ENCODE results near the gene RAB8A.
"Not testable (repeated sequence)": the region's sequence is repeated elsewhere in the genome, so short reads cannot be mapped to it uniquely, and the experiment has no call there.

RAB8A gene

DNA sequence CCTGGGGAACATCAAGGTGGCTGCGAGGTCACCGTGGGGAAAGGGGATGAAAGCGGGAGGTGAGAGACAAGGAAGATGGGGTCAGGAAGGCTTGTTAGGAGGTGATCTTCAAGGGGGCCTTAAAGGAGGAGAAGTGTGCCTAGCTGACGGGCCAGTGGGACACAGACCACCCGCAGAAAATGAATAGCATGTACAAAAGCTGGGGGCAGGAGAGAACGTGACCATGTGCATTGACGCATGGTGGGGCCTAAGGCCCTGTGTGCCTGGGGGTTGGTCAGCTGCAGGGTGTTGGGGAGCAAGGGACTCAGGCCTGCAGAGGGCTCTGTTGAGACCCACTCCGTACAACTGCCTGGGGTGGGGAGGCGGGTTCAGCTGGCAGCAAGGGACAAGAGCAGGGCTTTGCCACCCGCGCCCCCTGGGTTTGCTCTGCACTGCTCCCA, 5.9 kb downstream of the RAB8A start:
- ATAC-seq, result peak; percentile 49
- H3K27me3 Mint-ChIP-seq, result no peaks in the 10 kb centered on the region
- peak overlapping the region; percentile 72 for H3K4me3 Mint-ChIP-seq
- H3K36me3 Mint-ChIP-seq, result peaks cover 71% of the 10 kb centered on the region
- no peaks in the 10 kb centered on the region for H3K9me3 Mint-ChIP-seq
- H3K27ac Mint-ChIP-seq, result peak overlapping the region; percentile 100
- peaks cover 72% of the 10 kb centered on the region for H3K4me1 Mint-ChIP-seq

DNA sequence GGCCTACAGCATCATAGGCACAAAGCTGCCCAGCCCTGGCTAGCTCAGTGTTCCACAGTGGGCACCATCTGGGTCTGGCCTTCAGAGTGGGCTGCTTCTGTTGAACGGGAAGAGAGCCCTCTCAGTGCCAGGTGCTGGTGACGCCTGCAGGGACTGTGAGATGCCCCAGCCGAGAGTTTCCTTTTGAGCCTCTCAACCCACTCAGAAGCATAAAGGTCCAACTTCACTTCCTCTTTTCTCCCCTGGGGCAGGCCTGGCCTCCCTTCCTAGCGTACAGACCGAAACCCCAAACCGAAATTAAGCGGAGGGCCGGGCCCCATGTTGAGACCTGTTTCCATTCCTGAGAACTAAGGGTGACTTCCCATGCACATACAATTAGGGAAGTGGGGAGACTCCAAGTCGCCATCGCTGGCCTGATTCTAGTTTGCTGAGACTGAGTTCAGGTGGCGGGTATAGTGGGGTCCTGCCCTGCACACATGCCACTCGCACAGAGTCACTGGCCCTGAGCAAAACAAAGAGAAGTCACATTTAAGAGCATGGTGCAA, 6.9 kb downstream of the RAB8A start:
- Mint-ChIP-seq H3K36me3 (peaks cover 65% of the 10 kb centered on the region), H3K27ac (peak overlapping the region; percentile 100), H3K4me1 (peaks cover 66% of the 10 kb centered on the region), H3K9me3 (no peaks in the 10 kb centered on the region), H3K4me3 (peak overlapping the region; percentile 72), H3K27me3 (no peaks in the 10 kb centered on the region)
- peak; percentile 95 for ATAC-seq

DNA sequence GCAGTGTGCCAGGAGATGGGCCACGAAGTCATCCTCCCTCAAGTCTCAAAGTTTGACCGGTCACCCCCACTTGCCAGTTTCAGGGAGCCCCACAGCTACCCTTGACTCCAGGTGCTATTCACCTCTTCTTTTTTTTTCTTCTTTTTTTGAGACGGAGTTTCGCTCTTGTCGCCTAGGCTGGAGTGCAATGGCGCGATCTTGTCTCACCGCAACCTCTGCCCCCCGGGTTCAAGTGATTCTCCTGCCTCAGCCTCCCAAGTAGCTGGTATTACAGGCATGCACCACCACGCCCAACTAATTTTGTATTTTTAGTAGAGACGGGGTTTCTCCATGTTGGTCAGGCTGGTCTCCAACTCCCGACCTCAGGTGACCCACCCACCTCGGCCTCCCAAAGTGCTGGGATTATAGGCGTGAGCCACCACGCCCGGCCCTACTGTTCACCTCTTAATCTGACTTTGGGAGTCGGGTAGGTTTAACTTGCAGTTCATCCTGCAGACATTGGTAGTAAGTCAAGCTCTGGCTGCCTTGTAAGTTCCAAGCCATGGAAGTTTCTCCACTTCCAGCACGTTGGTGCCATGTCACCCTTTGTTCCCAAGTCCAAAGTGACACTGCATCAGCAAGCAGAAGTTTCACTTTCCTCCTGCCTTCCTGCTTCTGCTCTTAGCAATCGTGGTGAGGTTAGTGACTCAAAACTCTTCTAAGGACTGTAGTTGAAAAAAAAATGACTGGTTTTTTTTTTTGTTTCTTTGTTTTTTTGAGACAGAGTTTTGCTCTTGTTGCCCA, 7.6 kb downstream of the RAB8A start:
- H3K36me3 Mint-ChIP-seq, result peaks cover 65% of the 10 kb centered on the region
- H3K9me3 Mint-ChIP-seq, H3K27me3 Mint-ChIP-seq: not testable (repeated sequence)
- ATAC-seq, result peak; percentile 61
- H3K4me3 Mint-ChIP-seq, result peak overlapping the region; percentile 72
- peak overlapping the region; percentile 100 for H3K27ac Mint-ChIP-seq
- peaks cover 62% of the 10 kb centered on the region for H3K4me1 Mint-ChIP-seq

DNA sequence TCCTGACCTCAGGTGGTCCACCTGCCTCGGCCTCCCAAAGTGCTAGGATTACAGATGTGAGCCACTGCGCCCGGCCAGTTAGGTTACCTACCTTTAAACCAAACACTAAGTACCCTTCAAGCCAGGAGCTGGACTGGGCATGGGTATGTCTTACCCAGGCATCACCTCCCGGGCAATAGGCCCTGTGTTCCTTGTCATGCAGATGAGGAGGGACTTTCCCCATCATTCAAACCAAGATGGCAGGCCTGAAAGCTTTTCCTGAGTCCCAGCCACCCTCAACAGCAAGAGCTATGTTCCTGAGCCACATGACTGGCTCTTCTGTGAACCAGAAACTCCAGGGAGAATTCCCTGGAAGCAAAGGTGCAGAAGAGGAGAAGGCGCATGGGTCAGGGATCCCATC, 9.5 kb downstream of the RAB8A start:
- H3K9me3 Mint-ChIP-seq, result no peaks in the 10 kb centered on the region
- no peak overlapping the region for H3K4me3 Mint-ChIP-seq
- peak overlapping the region; percentile 100 for H3K27ac Mint-ChIP-seq
- ATAC-seq, result no peak
- H3K27me3 Mint-ChIP-seq, result no peaks in the 10 kb centered on the region
- peaks cover 46% of the 10 kb centered on the region for H3K4me1 Mint-ChIP-seq
- peaks cover 77% of the 10 kb centered on the region for H3K36me3 Mint-ChIP-seq

DNA sequence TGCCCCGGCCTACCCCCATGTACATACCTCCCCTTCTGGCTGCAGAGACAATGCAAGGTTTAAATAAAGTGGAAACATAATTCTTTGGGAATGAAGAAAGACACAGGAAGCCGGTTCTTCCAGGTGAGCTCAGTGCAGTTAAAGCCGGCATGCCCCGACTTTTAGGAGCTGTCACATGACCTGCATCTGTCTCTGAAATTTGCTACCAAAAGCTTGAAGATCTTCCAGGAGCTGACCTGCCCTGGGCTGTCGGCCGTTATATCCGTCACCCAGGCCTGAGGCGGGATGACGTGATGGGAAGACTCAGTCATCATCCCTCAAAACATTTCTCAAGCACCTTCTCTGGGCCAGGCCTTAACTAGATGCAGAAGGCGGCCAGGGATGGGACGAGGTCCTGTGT, 10.3 kb downstream of the RAB8A start:
- H3K4me3 Mint-ChIP-seq, result no peak overlapping the region
- H3K27me3 Mint-ChIP-seq, result no peaks in the 10 kb centered on the region
- H3K27ac Mint-ChIP-seq, result peak overlapping the region; percentile 100
- no peaks in the 10 kb centered on the region for H3K9me3 Mint-ChIP-seq
- H3K4me1 Mint-ChIP-seq, result peaks cover 38% of the 10 kb centered on the region
- H3K36me3 Mint-ChIP-seq, result peaks cover 81% of the 10 kb centered on the region
- no peak for ATAC-seq

DNA sequence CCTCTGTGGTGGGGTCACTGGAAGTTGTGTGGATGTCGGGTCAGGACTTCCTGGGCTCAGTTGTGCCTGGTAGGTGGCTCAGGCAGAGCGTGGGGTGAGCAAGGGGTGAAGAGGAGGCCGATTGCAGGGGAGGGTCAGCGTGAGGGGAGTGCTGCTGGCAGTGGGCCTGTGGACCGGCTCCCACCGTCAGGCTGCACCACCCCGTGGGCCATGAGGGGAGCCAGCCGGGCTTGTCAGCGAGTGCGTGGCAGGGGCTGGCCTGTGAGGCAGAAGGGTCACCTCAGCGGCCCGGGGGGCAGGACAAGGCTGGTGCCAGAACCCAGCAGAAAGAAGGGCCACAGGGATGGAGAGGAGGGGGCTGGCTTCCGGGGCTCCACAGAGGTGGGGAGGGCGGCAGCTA, 13.3 kb downstream of the RAB8A start:
- Mint-ChIP-seq H3K9me3 (no peaks in the 10 kb centered on the region), H3K4me3 (no peak overlapping the region), H3K4me1 (peaks cover 8% of the 10 kb centered on the region), H3K27me3 (no peaks in the 10 kb centered on the region), H3K36me3 (peaks cover 74% of the 10 kb centered on the region), H3K27ac (peak overlapping the region; percentile 42)
- ATAC-seq, result no peak

DNA sequence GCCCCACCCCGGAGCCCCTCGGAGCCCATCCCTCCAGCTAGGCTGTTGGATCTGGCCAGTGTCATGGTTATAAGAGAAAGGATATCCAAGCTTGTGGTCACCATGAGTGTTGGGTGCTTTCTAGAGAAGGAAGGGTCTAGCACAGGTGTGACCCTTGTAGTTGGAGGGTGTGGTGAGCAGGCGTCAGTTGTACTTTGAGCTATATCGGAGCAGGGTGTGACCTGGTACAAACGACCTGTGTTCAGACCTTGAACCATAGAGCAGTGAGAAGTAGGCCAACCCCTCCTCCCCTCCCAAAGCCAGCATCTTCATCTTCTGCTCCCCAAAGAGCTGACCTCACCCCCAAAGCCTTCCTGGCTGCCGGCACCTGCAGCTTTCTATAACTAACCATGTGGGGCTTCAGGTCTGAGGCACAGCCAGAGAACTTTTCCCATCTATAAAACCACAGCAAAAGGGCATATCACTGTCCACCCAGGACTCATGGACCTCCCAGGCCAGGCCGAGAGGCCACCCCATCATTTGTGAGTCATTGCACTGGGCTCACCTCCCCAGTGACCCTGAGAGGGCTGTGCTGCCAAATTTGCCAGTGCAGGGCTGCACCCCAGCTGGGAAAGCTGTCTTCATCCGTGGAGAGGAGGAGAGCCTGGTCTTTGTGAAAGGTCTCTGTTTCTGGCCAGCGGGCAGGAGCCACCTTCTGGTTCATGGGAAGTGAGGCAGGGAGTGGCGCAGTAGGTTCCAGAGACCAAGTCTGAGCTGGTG, 14.2 kb downstream of the RAB8A start:
- peaks cover 7% of the 10 kb centered on the region for H3K4me1 Mint-ChIP-seq
- no peak overlapping the region for H3K4me3 Mint-ChIP-seq
- H3K9me3 Mint-ChIP-seq, result no peaks in the 10 kb centered on the region
- peak overlapping the region; percentile 42 for H3K27ac Mint-ChIP-seq
- no peak for ATAC-seq
- peaks cover 77% of the 10 kb centered on the region for H3K36me3 Mint-ChIP-seq
- H3K27me3 Mint-ChIP-seq, result no peaks in the 10 kb centered on the region

DNA sequence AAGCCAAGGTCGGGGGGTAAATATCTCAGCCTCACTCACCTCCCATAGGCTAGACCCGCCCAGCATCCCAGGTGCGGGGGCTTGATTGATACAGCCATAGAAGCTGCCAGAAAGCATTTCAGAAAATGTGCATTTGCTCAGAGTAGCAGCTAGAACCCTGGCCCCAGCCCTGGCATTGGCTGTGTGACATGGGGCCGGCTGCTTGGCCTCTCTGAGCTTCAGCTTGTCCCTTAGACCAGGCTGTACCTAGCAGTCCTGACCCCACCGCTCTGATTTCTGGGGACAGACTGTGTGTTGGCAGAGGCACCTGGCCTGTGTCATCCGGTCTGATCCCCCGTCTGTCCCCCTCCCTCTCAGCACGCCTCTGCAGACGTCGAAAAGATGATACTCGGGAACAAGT, 15.4 kb downstream of the RAB8A start:
- Mint-ChIP-seq H3K27me3 (no peaks in the 10 kb centered on the region), H3K4me1 (peaks cover 19% of the 10 kb centered on the region), H3K36me3 (peaks cover 78% of the 10 kb centered on the region), H3K27ac (no peak overlapping the region), H3K4me3 (no peak overlapping the region), H3K9me3 (peaks cover 10% of the 10 kb centered on the region)
- no peak for ATAC-seq

DNA sequence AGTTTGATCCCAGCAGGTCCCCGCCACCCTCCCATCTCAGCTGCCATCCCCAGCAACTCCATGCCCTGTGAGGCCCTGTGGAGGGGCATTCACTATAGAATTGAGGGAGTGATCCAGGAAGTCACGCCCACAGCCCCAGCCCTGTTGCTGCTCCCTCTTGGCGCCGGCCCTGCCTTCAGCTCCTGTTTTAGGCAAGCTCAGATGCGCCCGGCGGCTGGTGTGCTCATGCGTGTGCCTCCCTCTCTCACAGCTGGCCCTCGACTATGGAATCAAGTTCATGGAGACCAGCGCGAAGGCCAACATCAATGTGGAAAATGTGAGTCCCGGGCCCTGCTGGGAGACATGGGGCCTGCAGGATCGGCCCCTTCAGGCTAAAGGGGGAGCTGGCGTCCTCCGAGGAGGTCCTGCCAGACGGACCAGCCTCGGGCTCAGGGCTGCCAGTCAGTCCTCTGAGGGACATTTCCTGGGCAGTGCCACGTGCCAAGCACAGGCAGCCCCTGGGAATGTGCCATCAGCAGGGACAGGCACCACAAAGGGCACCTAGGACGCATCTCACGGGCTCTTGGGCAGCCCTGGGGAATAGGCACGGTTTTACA, 16.2 kb downstream of the RAB8A start:
- no peaks in the 10 kb centered on the region for H3K27me3 Mint-ChIP-seq
- no peak overlapping the region for H3K4me3 Mint-ChIP-seq
- H3K4me1 Mint-ChIP-seq, result peaks cover 20% of the 10 kb centered on the region

DNA sequence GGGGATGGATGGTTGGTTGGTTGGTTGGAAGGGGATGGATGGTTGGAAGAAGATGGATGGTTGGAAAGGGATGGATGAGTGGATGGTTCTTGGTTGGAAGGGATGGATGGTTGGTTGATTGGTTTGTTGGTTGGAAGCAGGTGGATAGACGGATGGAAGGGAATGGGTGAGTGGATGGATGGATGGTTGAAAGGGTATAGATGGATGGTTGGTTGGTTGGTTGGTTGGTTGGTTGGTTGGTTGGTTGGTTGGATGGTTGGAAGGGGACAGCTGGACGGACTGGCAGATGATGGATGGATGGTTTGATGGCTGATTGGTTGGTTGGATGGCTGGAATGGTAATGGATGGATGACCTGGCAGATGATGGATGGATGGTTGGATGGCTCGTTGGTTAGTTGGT, 20.0 kb downstream of the RAB8A start:
- Mint-ChIP-seq H3K27ac (peak overlapping the region; percentile 37), H3K36me3 (peaks cover 70% of the 10 kb centered on the region), H3K27me3 (no peaks in the 10 kb centered on the region), H3K9me3 (peaks cover 11% of the 10 kb centered on the region), H3K4me3 (no peak overlapping the region), H3K4me1 (peaks cover 38% of the 10 kb centered on the region)
- no peak for ATAC-seq

More for the DNA sequence above, 16.2 kb downstream of the RAB8A start:
- H3K27ac Mint-ChIP-seq, result no peak overlapping the region
- peaks cover 84% of the 10 kb centered on the region for H3K36me3 Mint-ChIP-seq
- H3K9me3 Mint-ChIP-seq, result peaks cover 10% of the 10 kb centered on the region
- ATAC-seq, result no peak

DNA sequence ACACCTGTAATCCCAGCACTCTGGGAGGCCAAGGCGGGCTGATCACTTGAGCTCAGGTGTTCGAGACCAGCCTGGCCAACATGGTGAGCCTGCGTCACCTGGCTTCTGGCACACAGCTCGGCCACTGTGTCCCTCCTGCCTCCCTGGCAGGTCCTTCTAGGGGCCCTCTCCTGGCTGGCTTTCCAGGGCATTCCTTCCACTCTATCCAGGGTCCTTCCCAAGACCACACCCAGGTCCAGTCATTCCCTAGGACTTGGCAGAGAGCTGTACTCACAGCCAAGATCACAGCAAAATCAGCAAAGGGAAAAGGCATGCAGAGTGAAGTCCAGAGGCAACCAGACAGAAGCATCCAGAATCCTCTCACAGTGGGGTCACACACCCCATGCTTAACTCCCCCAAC, 22.1 kb downstream of the RAB8A start:
- Mint-ChIP-seq H3K36me3 (peaks cover 58% of the 10 kb centered on the region), H3K9me3 (peaks cover 14% of the 10 kb centered on the region), H3K27ac (peak overlapping the region; percentile 18), H3K4me1 (peaks cover 47% of the 10 kb centered on the region), H3K27me3 (no peaks in the 10 kb centered on the region), H3K4me3 (no peak overlapping the region)
- ATAC-seq, result no peak

DNA sequence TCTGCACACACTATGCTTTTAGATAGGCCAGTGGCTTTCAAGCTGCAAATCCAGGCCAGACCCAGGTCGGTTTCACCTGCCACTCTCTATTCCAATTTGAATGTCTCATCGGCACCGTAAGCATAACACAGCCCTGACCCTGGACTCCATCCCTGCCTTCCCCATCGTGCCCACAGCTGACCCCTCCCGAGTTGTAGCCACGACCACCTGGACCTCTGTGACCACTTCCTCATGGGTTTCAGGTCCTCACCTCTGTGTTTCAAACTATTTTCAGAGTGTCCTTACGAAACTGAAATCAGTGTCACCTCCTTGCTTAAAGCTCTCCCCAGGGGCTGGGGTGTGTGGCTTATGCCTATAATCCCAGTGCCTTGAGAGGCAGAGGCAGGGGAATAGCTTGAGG, 22.8 kb downstream of the RAB8A start:
- Mint-ChIP-seq H3K27ac (peak overlapping the region; percentile 18), H3K9me3 (peaks cover 14% of the 10 kb centered on the region), H3K4me3 (no peak overlapping the region), H3K36me3 (peaks cover 51% of the 10 kb centered on the region), H3K4me1 (peaks cover 54% of the 10 kb centered on the region), H3K27me3 (no peaks in the 10 kb centered on the region)
- ATAC-seq, result peak; percentile 60

DNA sequence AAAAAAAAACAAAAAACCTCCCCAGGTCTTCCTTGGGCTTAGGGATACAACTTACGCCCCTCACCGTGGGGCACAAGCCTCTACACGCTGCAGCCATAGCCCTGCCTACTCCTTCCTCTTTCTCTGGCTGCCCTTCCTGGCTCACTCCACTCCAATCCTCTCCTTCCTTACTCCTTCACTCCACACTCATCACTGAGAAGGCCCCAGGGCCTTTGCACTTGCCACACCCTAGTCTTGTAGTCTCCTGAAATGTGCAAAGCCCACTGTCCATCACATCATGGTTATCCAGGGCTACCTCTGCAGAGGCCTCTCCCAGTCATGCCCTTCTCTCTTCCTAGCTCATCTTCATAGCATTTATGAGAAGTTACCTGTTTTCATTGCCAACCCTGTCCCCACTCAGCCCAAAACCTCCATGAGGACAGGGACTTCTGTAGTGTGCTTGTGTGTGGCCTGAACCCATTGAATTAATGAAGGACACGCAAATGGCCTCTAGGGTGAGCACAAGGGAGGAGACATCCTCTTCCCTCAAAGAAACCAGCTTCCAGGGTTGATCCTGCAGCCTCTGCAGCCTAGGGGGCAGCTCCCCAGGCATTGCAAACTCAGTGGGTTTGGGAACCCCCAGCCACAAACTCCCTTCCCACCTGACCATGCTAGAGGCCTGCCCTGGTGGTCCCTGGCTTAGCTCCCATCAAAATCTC, 23.9 kb downstream of the RAB8A start:
- Mint-ChIP-seq H3K4me3 (peak overlapping the region; percentile 2), H3K36me3 (peaks cover 40% of the 10 kb centered on the region), H3K27me3 (no peaks in the 10 kb centered on the region), H3K27ac (peak overlapping the region; percentile 64), H3K4me1 (peaks cover 64% of the 10 kb centered on the region), H3K9me3 (peaks cover 14% of the 10 kb centered on the region)
- ATAC-seq, result no peak

DNA sequence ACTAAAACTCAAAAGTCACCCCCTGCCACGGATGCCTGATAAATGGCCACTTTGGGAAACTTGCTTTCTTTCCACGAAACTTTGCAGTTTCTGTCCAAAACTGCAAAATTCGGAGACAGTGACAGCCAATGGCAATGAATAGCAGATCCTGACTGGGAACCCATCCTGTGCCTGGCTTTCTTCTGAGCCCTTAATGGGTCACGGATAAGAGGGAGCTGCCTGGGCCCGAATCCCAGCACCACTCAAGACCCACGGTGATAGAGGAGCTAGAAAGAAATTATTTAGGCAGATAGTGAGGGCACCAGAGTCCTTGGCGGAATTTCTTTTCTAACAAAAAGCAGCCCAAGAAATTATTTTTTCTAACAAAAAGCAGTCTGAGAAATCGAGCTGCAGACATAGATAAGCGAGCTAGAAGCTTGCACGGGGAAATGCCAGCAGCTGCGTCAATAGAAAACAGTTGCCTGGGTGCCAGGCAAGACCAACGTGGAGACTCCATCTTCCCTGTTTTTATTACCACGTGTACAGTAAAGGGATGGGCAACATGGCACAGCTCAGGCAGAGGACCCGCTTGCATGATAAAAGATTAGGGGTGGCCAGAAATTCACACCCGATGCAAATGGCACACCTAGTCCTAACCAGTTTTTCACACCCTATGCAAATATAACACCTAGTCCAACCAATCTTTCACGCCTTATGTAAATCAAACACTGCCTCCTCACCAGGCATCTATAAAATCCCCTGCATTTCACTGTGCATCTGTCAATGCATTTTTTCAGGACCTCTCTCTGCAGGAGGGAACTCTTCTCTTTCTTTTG, 24.7 kb downstream of the RAB8A start:
- H3K27ac Mint-ChIP-seq, result peak overlapping the region; percentile 64
- no peak overlapping the region for H3K4me3 Mint-ChIP-seq
- H3K27me3 Mint-ChIP-seq, result no peaks in the 10 kb centered on the region
- H3K4me1 Mint-ChIP-seq, result peaks cover 66% of the 10 kb centered on the region
- peaks cover 32% of the 10 kb centered on the region for H3K36me3 Mint-ChIP-seq
- peaks cover 10% of the 10 kb centered on the region for H3K9me3 Mint-ChIP-seq
- ATAC-seq, result no peak

Data from stimulated activated memory B cell treated with anti-CD40 and anti-IgM and Interleukin-4, amounts not matched to agents 10 μg/mL and 1 μg/mL and 100 μg/mL, for 72 hours (primary cell).